ENCODE results near the gene ZBTB48.

GRCh38 chr1:6591222-6591621 lies 11.4 kb downstream of the ZBTB48 start:
- TF ChIP-seq CTCF (IDR thresholded peaks at IDR 0.05; ENCODE audit: insufficient read depth, low read depth, low read length) (no peak), EZH2 (IDR thresholded peaks at IDR 0.05; ENCODE audit: insufficient read depth, low read length) (no peak)

Measured in astrocyte (in vitro differentiated cells and primary cell).